ENCODE results near the gene SPTSSB.

GRCh38 chr3:161415506-161416231 is 44.4 kb upstream of the SPTSSB start:
- TF ChIP-seq CTCF (IDR thresholded peaks at IDR 0.05) (no peak), EZH2 (IDR thresholded peaks at IDR 0.05; ENCODE audit: borderline replicate concordance, insufficient read depth, low read depth, low read length, poor library complexity, severe bottlenecking) (no peak)
